SU-DHL-6 (cell line): ENCODE measurements around the gene TMEM218.

Experiments
- EZH2phosphoT487 ChIP-seq: fragments of 200-600 bp; sonication (generic), shearing (Covaris generic); conservative IDR thresholded peaks from 2 replicates; pipeline ENCODE4 v1.6.1; 2018; ENCODE audit warnings: mild to moderate bottlenecking, antibody characterized with exemption, low read length, moderate library complexity, mixed read lengths
- TF ChIP-seq, protein P1 (sequence below): fragments of 200-600 bp; sonication (generic); IDR thresholded peaks from one replicate; pipeline ENCODE4 v1.5.1; 2017; ENCODE audit warnings: antibody characterized with exemption, mild to moderate bottlenecking, low read length, moderate library complexity; ENCODE audit not compliant: insufficient read depth, poor library complexity, severe bottlenecking

DNA sequence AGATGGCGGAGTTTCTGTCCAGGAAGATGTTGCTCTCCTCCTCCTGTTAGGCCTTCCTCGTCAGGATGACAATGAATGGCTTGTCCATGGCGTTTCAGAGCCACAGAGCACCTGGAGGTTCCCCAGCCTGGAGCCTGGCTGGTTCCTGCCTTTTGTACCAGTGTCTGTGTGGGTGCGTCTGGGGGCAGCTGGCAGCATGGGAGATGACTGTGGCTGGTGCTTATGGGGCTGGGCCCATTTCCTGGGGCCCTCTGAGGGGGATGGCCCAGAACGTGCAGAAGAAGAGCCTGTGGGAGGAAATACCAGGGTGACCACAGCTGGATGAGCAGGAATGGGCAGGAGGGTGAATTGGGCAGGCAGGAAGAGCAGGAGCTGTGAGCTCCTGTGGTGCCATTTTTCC lies 41.6 kb downstream of the TMEM218 start:
- TF ChIP-seq, protein P1, sequence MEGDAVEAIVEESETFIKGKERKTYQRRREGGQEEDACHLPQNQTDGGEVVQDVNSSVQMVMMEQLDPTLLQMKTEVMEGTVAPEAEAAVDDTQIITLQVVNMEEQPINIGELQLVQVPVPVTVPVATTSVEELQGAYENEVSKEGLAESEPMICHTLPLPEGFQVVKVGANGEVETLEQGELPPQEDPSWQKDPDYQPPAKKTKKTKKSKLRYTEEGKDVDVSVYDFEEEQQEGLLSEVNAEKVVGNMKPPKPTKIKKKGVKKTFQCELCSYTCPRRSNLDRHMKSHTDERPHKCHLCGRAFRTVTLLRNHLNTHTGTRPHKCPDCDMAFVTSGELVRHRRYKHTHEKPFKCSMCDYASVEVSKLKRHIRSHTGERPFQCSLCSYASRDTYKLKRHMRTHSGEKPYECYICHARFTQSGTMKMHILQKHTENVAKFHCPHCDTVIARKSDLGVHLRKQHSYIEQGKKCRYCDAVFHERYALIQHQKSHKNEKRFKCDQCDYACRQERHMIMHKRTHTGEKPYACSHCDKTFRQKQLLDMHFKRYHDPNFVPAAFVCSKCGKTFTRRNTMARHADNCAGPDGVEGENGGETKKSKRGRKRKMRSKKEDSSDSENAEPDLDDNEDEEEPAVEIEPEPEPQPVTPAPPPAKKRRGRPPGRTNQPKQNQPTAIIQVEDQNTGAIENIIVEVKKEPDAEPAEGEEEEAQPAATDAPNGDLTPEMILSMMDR: no peak
- TF ChIP-seq EZH2phosphoT487: no peak
